GM23338 (cell line): ENCODE results near the gene PPFIBP2. TPM values are rescaled to one million over a fixed set of nuclear protein-coding genes. Genes with fewer than 3 reads are reported as not detected.

Experiments used
- ATAC-seq: fragments of 200-7000 bp; cut with Tn5 transposase; 3 replicates; pipeline ENCODE4 v1.9.1; 2020
- DNase-seq: peaks from one replicate; pipeline ENCODE4 v3.0.0-alpha.2; 2015; ENCODE audit warnings: low spot score
- H2AFZ ChIP-seq: fragments of 200-600 bp; sonication (generic); 2 replicates; pipeline ENCODE4 v1.8.0; 2016; ENCODE audit warnings: antibody characterized with exemption, mild to moderate bottlenecking, moderate library complexity
- H3F3A ChIP-seq: fragments of 200-600 bp; sonication (generic); replicated peaks from 2 replicates; pipeline ENCODE4 v1.8.0; 2017; ENCODE audit warnings: antibody characterized with exemption, mixed run types, low read depth
- H3K27ac ChIP-seq: fragments of 200-600 bp; sonication (generic); 2 replicates; pipeline ENCODE4 v1.6.1; 2016; ENCODE audit warnings: low read depth
- H3K27me3 ChIP-seq: fragments of 200-600 bp; sonication (generic); 2 replicates; pipeline ENCODE4 v1.8.0; 2016; ENCODE audit warnings: mild to moderate bottlenecking, mixed run types, moderate library complexity; ENCODE audit not compliant: insufficient read depth
- H3K36me3 ChIP-seq: fragments of 200-600 bp; sonication (generic); 2 replicates; pipeline ENCODE4 v1.8.0; 2016; ENCODE audit warnings: mild to moderate bottlenecking; ENCODE audit not compliant: insufficient read depth
- H3K4me1 ChIP-seq: fragments of 200-600 bp; sonication (generic); 2 replicates; pipeline ENCODE4 v1.8.0; 2016; ENCODE audit warnings: mild to moderate bottlenecking, moderate library complexity; ENCODE audit not compliant: insufficient read depth
- H3K4me2 ChIP-seq: fragments of 200-600 bp; sonication (generic); 2 replicates; pipeline ENCODE4 v1.7.1; 2017; ENCODE audit warnings: mixed run types
- H3K4me3 ChIP-seq: fragments of 200-600 bp; sonication (generic); 2 replicates; pipeline ENCODE4 v1.6.1; 2016; ENCODE audit warnings: mixed run types
- H3K79me2 ChIP-seq: fragments of 200-600 bp; sonication (generic); replicated peaks from 2 replicates; pipeline ENCODE4 v1.8.0; 2017; ENCODE audit warnings: mild to moderate bottlenecking; ENCODE audit not compliant: insufficient read depth
- H3K9me2 ChIP-seq: fragments of 200-600 bp; sonication (generic); 2 replicates; pipeline ENCODE4 v1.8.0; 2017; ENCODE audit not compliant: insufficient read depth
- H4K20me1 ChIP-seq: fragments of 200-600 bp; sonication (generic); replicated peaks from 2 replicates; pipeline ENCODE4 v1.8.0; 2017; ENCODE audit warnings: mild to moderate bottlenecking; ENCODE audit not compliant: insufficient read depth
- H3K27ac Mint-ChIP-seq: 2 replicates; pipeline ENCODE4 v1.8.0; 2020; ENCODE audit warnings: inconsistent platforms, mild to moderate bottlenecking, moderate library complexity, mixed read lengths
- H3K27me3 Mint-ChIP-seq: 3 replicates; pipeline ENCODE4 v1.8.0; 2022; ENCODE audit warnings: low read depth, mild to moderate bottlenecking, moderate library complexity, mixed read lengths, inconsistent platforms; ENCODE audit not compliant: insufficient read depth, poor library complexity
- H3K36me3 Mint-ChIP-seq: 3 replicates; pipeline ENCODE4 v1.8.0; 2021; ENCODE audit warnings: low read depth, mild to moderate bottlenecking, inconsistent platforms, moderate library complexity, mixed read lengths
- H3K4me1 Mint-ChIP-seq: 3 replicates; pipeline ENCODE4 v1.8.0; 2020; ENCODE audit warnings: mild to moderate bottlenecking, inconsistent platforms, mixed read lengths
- H3K4me3 Mint-ChIP-seq: 3 replicates; pipeline ENCODE4 v1.8.0; 2021; ENCODE audit warnings: moderate library complexity, mild to moderate bottlenecking, inconsistent platforms, mixed read lengths
- H3K9me3 Mint-ChIP-seq: 3 replicates; pipeline ENCODE4 v1.8.0; 2020; ENCODE audit warnings: moderate library complexity, mild to moderate bottlenecking, inconsistent platforms, mixed read lengths
- CREB1 ChIP-seq: fragments of 250-450 bp; sonication (Bioruptor Pico); IDR thresholded peaks from 2 replicates; pipeline ENCODE4 v1.5.0; 2020; ENCODE audit warnings: low read depth, mild to moderate bottlenecking, moderate library complexity
- CTCF ChIP-seq, 2 experiments: fragments of 200-600 bp in 1 of 2; sonication (generic) in 1 of 2; conservative IDR thresholded peaks; 2 replicates each; pipeline versions ENCODE4 v1.5.1 to v1.6.1; 2016 to 2017; ENCODE audit warnings: antibody characterized with exemption in 2 of 2, low read depth in 2 of 2, mild to moderate bottlenecking in 2 of 2, moderate library complexity in 1 of 2
- ETS1 ChIP-seq: IDR thresholded peaks from 2 replicates; pipeline ENCODE4 v1.6.1; 2016; ENCODE audit warnings: antibody characterized with exemption
- EZH2 ChIP-seq: fragments of 200-600 bp; sonication (generic); IDR thresholded peaks from one replicate; pipeline ENCODE4 v1.8.0; 2017; ENCODE audit warnings: antibody characterized with exemption, mild to moderate bottlenecking, low read depth; ENCODE audit not compliant: unreplicated experiment
- EZH2phosphoT487 ChIP-seq: fragments of 200-600 bp; sonication (generic); IDR thresholded peaks from one replicate; pipeline ENCODE4 v1.8.1; 2018; ENCODE audit warnings: antibody characterized with exemption; ENCODE audit not compliant: unreplicated experiment
- JUNB ChIP-seq: IDR thresholded peaks from one replicate; pipeline ENCODE4 v1.6.1; 2016; ENCODE audit warnings: antibody characterized with exemption; ENCODE audit not compliant: unreplicated experiment
- NANOG ChIP-seq: IDR thresholded peaks from 2 replicates; pipeline ENCODE4 v1.6.1; 2016; ENCODE audit warnings: antibody characterized with exemption, borderline replicate concordance
- POLR2AphosphoS5 ChIP-seq: IDR thresholded peaks from 2 replicates; pipeline ENCODE4 v1.6.1; 2016; ENCODE audit warnings: antibody characterized with exemption, low read depth
- REST ChIP-seq: IDR thresholded peaks from one replicate; pipeline ENCODE4 v1.6.1; 2018; ENCODE audit warnings: antibody characterized with exemption; ENCODE audit not compliant: unreplicated experiment
- STAT1 ChIP-seq: IDR thresholded peaks from one replicate; pipeline ENCODE4 v1.6.1; 2016; ENCODE audit warnings: antibody characterized with exemption; ENCODE audit not compliant: unreplicated experiment
- ZNF114 ChIP-seq: fragments of 250-450 bp; sonication (Bioruptor Pico); IDR thresholded peaks from 2 replicates; pipeline ENCODE4 v1.5.0; 2020; ENCODE audit warnings: mild to moderate bottlenecking, moderate library complexity
- ZNF331 ChIP-seq: fragments of 250-450 bp; sonication (Bioruptor Pico); IDR thresholded peaks from 2 replicates; pipeline ENCODE4 v1.5.0; 2020; ENCODE audit warnings: low read depth, mild to moderate bottlenecking, moderate library complexity
- ZNF462 ChIP-seq: fragments of 250-450 bp; sonication (Bioruptor Pico); IDR thresholded peaks from 2 replicates; pipeline ENCODE4 v1.5.0; 2020; ENCODE audit warnings: mild to moderate bottlenecking, moderate library complexity
- polyA plus RNA-seq: library from polyadenylated mRNA; unstranded; fragments of >200 nt; fragmentation: Nextera tagmentation; extraction: Ambion mirVana; gene quantifications from 2 replicates; pipeline ENCODE4 v1.2.1, GENCODE V29; 2016
- total RNA-seq: library from RNA; depleted of rRNA; stranded (reverse); fragments of >200 nt; shearing (Covaris generic); gene quantifications from 2 replicates; pipeline ENCODE4 v1.2.3, GENCODE V29; 2014

Gene PPFIBP2
- total and polyA plus RNA-seq, 2 experiments from 2014 or later: 7.1 to 14.8 TPM

- no peak for TF ChIP-seq ZNF331 (CRISPR knock-in tag)
- no peak for TF ChIP-seq STAT1
- TF ChIP-seq EZH2: no peak
- no peak for TF ChIP-seq ETS1
- TF ChIP-seq ZNF462: no peak
- no peak for TF ChIP-seq CREB1
- no peak for TF ChIP-seq POLR2AphosphoS5
- no peak for TF ChIP-seq JUNB
- no peak for TF ChIP-seq NANOG
- no peak for TF ChIP-seq EZH2phosphoT487
- no peak for TF ChIP-seq ZNF114 (CRISPR knock-in tag)
- TF ChIP-seq REST: no peak
- TF ChIP-seq CTCF (conservative IDR thresholded peaks at IDR 0.05; ENCODE audit: low read depth in 2 of 2): no peak
Measured at GRCh38 chr11:7563281-7563680, 49.5 kb downstream of the PPFIBP2 start.

More at GRCh38 chr11:7563281-7563680, 49.5 kb downstream of the PPFIBP2 start:
- ATAC-seq: no peak
- Mint-ChIP-seq H3K27me3 (peaks cover 2% of the 10 kb centered on the region), H3K4me3 (no peak overlapping the region), H3K4me1 (peaks cover 22% of the 10 kb centered on the region), H3K27ac (no peak overlapping the region), H3K9me3 (no peaks in the 10 kb centered on the region; the same call in 2 of the 3 replicates), H3K36me3 (peaks cover 9% of the 10 kb centered on the region)
- no peak overlapping the region for H3K27ac ChIP-seq
- H3F3A ChIP-seq: no peaks in the 10 kb centered on the region
- H3K27me3 ChIP-seq: no peaks in the 10 kb centered on the region
- no peak for DNase-seq
- no peak overlapping the region for H3K4me2 ChIP-seq
- H4K20me1 ChIP-seq: no peaks in the 10 kb centered on the region
- H3K4me1 ChIP-seq: peaks cover 14% of the 10 kb centered on the region
- H3K4me3 ChIP-seq: no peak overlapping the region
- H3K36me3 ChIP-seq: no peaks in the 10 kb centered on the region
- no peak overlapping the region for H2AFZ ChIP-seq
- H3K79me2 ChIP-seq: no peaks in the 10 kb centered on the region
- 0 out of 2 replicates have a peak, but pooled peaks cover 2% of the 10 kb centered on the region for H3K9me2 ChIP-seq
